ENCODE results near the gene PRKD1.

DNA sequence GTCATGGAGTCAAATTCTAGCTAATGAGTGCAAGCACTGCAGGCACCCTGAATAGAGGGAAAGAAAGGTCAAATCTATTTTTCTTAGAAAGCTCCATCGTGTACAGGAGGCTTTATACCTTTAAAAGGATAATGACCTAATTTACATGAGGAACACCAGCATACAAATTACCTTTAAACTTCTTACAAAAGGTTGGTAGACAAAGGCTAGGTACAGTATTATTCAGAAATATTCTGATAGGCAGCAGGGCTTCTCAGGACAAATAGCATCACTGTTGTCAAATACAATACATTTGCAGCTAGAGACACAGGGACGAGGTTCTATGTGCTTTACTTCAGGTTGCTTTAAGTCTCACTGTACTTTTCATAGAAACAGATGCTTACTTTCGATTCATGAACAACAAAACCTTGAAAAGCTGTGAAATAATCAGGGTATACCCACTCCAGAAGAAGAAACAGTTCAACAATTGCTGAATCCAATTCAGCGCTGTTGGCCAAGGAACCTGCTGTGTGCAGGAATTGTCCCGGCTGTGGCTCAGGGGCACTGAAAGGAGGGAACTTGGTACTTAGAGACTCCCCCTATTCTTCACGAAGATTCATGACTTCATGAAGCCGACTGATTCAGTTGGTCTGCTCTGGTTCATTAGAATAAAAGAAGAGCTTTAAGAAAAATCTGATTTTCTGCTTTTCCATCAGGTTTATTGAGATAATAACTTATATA, 252.9 kb downstream of the PRKD1 start:
- TF ChIP-seq CTCF (IDR thresholded peaks at IDR 0.05): no peak
- TF ChIP-seq POLR2A (IDR thresholded peaks at IDR 0.05): no peak
